PC-9 (cell line): ENCODE results near the gene KIAA1217.

Experiments
- CTCF ChIP-seq: fragments of 200-600 bp; sonication (generic); conservative IDR thresholded peaks from 2 replicates; pipeline ENCODE4 v1.6.1; 2017; ENCODE audit warnings: mixed run types, antibody characterized with exemption, mild to moderate bottlenecking, moderate library complexity
- EZH2 ChIP-seq: fragments of 200-600 bp; sonication (generic); IDR thresholded peaks from 2 replicates; pipeline ENCODE4 v1.8.0; 2017; ENCODE audit warnings: antibody characterized with exemption, low read depth

GRCh38 chr10:24174014-24174413 is 34.9 kb upstream of the KIAA1217 start:
- TF ChIP-seq CTCF (no peak), EZH2 (no peak)
